Hippocampal formation (tissue), 2 donors: Measurements from ENCODE around the gene SLC35A3.
"Not testable (repeated sequence)": the region's sequence is repeated elsewhere in the genome, so short reads cannot be mapped to it uniquely, and the experiment has no call there.

Experiments
- DNase-seq, 2 donors: peaks; one replicate each; lab custom pipeline; 2025; lab: John Stamatoyannopoulos, UW

SLC35A3 gene

DNA sequence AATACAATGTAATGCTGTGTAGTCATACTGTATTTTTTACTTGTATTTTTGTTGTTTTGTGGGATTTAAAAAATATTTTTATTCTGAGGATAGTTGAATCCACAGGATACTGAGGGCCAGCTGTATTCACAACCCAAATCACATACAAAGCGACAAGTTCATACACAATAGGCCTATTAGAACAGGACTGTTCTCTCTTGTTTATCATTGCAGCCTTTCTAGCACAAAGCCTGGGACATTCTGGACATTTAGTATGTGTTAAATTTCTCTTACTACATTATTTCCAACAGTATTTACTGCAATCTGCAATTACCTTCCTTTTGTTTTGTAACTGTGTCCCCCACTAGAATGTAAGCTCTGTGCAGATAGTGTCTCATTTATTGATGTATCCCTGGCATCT, 65.4 kb downstream of the SLC35A3 start:
- peak in 1 of 2 donors; percentile 72 for DNase-seq

DNA sequence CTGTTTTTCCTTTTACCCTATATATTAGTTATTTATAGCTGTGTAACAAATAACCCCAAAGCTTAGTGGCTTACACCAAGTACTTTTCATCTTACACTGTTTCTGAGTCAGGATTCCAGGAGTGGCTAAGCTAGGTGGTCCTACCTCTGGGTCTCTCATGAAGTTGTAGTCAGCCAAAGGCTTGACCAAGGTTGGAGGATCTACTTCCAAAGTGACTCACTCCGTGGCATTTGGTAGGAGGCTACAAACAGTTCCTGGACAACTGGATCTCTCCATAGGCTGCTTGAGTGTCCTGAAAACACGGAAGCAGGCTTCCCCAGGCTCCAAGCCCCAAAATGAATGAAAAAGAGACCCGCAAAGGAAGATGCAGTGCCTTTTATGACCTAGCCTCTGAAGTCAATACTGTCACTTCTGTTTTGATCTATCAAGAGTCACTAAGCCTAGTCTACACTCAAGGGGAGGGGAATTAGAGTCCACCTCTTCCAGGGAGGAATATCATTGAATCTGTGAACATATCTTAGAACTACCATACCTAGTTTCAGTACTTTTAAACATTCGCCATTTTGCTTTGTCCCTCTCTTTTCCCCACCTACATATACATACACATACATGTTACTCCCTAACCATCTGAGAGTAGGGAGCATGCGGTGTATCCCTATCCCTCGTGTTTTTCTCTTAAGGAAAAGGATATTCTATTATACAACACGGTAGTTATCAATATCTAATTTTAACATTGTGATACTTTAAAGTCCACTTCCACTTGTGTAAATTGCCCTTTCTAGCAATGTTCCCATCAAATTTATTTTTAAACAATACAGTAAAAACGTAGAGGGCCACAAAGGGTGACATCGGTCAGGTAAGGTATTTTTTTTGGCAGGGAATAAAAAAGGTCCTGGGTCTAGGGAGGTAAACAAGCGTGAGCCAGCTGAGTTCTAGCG, 67.2 kb downstream of the SLC35A3 start:
- no peak for DNase-seq

DNA sequence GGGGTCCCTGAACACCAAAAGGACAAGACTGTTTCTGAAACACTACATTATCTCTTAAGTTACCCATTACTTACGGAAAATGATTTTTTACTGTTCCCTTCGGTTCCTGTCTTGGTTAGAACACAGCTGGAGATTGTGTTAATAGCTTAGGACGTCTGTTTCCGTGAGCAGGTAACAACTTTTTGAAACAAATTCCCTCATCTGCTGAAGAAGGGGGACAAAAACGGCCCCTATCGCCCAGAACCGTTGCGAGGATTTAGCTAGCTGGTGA, 67.8 kb downstream of the SLC35A3 start:
- peak in 1 of 2 donors; percentile 52 for DNase-seq

DNA sequence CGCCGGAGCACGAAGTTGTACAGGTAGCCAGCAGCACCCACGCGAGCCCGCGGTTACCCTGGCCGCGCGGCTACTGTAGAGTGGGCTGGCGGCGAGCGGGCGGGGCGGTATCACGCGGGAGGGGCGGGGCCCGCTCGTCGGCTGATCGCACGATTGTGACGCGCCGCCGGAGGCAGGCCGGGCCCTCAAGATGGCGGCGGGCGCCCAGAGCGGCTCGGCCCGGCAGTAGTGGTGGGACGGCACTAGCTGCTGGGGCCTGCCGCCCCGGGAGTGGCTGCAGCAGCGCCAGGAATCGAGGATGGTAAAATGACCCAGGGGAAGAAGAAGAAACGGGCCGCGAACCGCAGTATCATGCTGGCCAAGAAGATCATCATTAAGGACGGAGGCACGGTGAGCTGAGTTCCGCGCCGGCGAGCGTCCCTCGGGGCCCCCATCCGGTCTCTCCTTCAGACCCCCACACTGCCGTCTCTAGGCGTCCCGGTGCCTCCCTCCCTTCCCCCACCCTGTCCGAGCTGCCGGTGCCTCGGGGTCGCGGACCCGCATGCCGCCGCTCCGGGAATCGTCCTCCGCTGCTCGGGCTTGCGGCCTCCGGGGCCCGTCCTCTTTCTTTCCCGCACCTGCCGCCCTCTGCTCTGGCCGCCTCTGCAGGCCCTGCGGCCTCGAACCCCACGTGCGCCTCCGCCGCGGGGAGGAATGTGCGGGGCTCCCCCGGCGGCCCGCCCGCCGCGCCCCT, 68.3 kb downstream of the SLC35A3 start:
- DNase-seq: peak; percentile 79 to 82

DNA sequence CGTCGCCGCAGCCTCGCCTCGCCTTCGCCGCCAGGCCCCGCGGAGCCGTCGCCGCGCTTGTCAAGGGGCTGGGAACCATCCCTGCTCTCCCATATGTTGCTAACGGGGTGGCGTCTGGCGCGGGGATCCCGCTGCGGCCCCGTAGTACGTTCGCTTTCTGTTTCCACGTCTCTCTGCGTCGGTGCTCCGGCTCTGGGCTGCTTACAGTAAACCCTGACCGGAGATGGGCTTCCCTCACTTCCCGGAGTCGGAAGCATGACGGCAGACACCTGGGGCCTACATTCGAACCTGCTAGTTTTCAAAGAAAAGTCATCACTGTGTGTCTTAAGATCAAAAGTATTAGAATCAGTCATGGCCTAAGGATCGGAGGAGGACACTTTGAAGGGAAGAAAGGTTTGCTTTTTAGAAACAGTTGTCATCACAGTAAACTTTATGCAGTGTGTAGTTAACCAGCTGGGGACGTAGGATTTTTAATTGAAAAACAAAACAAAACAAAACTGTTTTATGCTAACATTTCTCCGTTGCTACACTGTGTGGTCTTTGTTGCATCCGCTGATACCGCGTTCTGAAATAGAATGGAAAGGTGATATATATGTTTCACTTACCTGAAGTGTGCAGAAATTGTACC, 69.0 kb downstream of the SLC35A3 start:
- peak; percentile 47 to 57 for DNase-seq

DNA sequence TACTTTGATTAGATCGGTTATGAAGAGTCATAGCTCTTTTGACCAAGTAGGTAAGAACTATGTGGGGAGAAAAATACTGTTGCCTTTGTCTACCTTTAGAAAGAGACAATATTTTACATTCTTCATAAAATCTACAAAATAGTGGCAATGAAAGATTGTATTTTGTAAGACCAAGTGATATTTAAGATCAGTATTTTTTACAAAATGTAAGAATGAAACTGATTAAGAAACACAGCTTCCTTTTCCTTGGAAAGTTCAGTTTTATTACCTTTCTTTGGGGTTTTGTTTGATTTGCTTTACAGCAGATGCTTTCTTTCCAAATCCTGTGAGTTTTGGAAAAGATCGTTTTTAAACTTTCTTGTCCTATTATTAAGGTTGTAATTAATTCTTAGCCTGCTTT, 69.8 kb downstream of the SLC35A3 start:
- no peak for DNase-seq

DNA sequence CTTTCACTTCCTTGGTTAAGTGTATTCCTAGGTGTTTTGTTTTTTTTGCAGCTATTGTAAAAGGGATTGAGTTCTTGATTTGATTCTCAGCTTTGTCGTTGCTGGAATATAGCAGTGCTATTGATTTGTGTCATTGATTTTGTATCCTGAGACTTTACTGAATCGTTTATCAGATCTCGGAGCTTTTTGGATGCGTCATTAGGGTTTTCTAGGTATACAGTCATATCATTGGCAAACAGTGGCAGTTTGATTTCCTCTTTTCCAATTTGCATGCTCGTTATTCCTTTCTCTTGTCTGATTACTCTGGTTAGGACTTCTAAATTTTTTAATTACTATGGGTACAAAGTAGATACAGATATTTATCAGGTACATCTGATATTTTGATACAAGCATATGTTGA, 75.4 kb downstream of the SLC35A3 start:
- no peak for DNase-seq

DNA sequence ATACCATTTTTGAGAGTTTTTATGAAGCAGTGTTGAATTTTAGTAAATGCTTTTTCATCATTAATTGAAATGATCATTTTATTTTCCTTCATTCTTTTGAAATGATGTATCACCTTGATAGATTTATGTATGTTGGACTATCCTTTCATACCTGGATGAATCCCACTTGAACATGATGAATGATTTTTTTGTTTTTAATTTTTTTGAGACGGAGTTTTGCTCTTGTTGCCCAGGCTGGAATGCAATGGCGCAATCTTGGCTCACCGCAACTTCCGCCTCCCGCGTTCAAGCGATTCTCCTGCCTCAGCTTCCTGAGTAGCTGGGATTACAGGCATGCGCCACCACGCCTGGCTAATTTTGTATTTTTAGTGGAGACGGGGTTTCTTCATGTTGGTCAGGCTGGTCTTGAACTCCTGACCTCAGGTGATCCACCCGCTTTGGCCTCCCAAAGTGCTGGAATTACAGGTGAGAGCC, 77.5 kb downstream of the SLC35A3 start:
- DNase-seq: not testable (repeated sequence)

DNA sequence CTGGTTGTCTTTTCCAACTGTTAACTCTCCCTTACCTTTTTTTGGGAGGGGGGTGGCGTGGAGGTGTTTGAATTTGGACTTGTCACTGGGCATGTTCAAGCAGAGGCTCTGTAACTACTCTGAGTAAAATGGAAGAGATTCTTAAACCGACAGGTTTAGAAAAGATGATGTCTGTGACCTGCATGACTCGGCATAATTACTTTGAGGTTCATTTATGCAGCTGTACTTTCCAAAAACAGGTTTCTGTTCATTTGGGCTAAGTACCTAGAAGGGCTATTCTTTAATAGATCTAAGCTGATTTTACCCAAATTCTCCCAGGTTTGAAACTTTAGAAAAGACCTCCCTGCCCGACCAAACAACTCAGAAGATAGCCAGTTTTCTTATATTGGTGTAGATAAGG, 80.3 kb downstream of the SLC35A3 start:
- no peak for DNase-seq

DNA sequence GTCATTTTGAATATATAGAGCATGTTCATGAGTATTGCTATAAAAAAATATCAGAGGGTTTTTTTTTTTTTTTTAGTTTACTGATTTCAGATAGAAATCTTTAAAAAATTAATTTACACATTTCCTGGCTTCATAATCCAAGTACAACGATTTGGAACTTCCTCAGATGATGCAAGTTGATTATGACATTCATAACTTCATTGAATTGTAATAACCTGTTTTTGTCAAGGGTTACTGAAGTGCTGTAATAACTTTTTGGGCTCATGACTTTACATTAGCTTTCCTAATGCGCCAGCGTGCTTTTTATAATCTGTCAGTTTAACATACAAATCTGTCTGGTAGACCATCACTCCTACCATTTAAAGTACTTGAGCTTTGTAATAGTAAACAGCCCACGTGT, 81.6 kb downstream of the SLC35A3 start:
- DNase-seq: no peak

DNA sequence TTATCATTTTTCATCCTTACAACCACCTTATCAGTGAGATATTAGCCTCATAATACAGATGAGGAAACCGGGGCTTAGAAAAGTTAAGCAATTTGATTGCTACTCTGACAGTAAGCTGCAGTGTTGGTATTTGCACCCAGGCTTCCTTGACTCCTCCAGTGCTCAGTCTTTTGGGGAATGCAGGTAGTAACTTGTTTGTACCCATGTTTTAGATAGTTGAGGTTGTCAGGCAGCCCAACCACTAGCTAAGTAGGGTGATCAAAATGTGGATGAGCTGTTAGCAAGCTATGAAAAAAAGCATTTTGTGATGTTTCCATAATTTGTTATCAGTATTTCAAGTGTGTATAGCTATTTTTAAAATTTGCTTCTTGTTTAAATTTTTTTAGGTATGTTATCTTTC, 82.1 kb downstream of the SLC35A3 start:
- no peak for DNase-seq

DNA sequence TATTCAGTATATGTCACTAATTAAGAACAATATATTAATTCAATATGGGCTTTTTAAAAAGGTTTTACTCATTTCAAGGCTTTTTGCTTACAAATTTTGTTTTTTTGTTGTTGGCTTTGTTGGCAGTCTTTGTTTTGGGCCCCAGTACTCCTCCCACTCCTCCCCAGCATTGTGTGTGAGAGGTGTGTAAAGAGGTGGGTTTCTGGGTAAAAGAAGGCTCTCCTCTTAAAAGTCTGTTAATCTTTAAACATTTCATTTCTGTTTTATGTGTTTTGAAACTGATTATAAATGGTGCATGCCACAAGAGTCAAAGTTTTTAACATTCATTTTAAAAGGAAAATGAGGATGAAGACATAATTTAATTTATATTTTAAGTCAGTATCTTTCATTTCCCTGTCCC, 83.3 kb downstream of the SLC35A3 start:
- no peak for DNase-seq

DNA sequence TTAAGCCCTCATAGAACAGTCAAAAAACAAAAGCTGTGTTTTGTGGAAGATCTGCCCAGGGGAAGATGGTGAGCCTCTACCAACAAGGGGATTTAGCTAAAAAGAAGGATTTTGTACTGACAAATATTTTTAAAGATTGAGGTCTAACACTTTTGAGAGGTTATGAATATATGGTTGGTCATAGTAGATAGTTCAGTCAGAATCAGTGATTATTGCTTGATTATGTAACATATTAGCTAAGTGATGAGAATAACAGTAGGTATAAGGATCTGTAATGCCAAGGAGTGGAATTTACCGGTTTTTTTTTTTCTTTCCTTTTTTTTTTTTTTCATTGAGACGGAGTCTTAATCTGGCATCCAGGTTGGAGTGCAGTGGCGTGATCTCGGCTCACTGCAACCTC, 83.9 kb downstream of the SLC35A3 start:
- DNase-seq: no peak

DNA sequence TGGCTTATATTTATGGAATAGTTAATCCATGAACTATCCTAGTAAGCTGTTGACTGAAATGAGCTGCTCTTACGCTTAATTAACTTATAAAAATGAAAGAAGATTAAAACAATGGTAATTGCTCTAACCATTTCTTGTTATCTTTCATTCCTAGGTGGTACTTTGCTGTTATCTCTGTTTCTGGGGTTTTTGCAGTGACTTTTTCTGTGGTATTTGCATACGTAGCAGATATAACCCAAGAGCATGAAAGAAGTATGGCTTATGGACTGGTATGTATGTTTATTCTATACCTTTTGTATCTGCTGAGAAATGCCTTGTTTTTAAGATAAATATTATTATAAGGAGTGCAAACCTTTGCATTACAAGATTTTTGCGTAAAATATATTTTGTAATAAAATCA, 91.9 kb downstream of the SLC35A3 start:
- DNase-seq: no peak

DNA sequence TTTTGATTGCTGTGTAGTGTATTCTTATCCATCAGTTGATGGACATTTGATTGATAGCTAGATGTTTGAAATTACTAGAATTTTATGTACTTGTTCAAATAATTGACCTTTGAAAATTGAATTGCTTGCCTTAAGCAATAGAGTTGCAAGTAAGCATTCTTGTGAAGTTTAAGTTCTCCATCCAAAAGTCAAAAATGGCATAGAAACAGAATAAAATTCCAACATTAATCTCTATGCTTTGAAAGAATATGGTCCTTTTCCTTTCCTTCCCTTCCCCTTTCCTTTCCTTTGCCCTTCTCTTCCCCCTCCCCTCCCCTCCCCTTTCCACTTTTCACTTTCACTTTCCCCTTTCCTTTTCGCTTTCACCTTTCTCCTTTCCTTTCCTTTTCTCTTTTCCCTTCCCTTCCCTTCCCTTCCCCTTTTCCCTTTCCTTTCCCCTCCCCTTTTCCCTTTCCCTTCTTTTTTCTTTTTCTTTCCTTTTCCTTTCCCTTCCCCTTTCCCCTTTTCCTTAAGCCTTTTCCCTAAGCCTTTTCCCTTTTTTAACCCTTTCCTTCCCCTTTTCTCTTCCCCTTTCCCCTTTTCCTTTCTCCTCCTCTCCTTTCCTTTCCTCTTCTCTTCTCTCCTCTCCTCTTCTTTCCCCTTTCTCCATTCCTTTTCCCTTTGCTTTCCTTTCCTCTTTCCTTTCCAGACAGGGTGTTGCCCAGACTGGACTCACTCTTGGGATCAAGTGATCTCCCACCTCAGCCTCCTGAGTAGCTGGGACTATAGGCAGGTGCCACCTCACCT, 95.6 kb downstream of the SLC35A3 start:
- no peak for DNase-seq

DNA sequence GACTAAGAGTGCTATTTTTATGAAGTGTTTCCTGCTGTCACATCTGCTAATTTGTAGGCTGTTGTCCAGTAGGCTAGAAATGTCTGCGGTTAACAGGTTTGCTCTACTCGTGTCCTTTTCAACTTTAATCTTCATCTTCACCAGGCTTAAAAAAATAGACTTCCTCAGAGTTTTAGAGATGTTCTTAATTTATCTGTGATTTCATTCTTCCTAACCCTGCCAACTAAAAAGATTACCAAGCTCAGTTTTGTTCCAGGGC, 96.1 kb downstream of the SLC35A3 start:
- DNase-seq: no peak

DNA sequence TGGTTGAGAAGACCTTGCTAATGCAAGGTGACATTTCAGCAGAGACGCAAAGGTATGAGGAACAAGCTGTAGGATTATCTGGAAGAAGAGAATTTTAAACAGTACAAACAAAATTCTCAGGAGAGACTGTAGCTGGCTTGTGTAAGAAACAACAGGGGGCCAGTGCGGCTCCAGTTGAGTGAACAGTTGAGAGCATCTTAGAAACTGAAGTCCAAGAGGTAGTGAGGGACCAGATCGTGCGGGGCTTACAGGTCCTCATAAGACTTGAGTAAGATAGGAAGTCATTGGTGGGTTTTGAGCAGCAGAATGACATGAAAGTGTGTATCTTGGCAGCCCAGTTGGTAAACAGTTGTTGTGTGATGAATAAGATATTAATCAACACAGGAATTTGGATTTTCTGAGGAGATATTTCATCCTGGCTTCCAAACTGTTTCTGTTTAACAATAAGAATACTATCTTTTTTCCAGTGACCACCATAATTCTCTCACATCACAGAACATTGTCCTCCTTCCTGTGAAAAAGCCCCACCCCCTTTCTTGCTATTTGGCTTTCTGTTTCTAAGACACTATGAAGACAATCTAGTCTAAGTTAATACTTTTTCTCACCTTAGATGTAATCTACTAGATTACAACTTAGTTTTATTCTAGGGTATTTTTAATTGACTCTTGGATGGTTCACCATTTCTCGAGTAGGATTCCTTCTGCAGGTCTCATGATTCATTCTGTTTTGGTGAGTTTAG, 100.6 kb downstream of the SLC35A3 start:
- no peak for DNase-seq

DNA sequence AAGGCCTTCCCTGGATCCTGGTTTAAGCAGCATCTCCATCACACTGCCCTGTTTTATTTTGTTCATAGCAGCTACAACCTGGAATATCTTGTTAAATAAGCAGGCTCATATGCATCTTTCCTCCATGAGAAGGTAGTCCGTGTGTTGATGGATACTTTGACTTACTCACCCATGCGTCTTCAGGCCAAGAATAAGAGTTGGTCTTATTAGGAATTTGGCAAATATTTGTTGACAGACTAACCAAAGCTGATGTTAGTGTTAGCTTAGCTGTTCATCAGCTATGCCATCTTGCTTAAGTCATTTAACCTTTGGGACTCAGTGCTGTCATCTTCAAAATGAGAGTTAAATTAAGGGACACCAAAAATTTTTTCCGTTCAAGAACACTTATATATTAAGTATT, 103.7 kb downstream of the SLC35A3 start:
- no peak for DNase-seq

DNA sequence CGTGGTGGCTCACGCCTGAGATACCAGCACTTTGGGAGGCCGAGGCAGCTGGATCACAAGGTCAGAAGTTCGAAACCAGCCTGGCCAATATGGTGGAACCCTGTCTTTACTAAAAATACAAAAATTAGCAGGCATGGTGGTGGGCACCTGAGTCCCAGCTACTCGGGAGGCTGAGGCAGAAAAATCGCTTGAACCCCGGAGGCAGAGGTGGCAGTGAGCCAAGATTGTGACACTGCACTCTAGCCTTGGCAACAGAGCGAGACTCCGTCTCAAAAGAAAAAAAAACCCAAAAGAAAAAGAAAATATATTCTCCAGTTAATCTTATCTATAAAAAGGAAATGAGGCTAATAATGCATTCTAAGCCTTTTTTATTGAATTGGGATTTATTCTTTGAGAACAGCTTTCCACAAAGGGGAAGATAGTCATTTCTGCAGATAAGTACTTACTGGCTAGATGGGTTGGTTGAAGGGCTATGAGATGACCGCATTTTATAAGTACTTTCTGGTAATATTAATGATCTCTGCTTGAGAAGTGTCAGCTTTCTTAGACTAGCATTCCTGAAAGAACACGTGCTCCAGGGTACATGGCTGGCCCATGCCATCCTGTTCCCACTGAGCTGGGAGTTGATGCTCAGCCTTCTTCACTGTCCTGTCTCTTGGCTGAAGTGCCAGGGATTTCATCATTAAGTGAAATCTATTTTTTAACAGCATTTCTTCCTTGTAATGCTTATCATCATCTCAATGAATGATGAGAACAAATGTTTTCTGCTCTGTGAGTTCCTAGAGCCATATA, 105.0 kb downstream of the SLC35A3 start:
- DNase-seq: no peak

DNA sequence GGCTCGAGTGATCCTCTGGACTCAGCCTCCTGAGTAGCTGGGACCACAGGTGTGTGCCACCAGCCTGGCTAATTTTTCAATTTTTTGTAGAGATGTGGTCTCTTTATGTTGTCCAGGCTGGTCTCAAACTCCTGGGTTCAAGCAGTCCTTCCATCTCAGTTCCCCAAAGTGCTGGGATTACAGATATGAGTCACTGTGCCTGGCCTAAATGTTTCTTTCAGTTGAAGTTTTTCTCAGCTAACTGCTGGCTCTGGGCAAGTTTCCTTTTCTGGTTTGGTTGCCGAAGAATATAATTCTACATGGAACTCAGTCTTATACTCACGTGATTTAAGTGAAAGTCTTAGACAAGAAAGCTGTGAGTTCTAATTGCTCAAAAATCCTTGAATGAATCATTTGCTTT, 106.0 kb downstream of the SLC35A3 start:
- DNase-seq: no peak

DNA sequence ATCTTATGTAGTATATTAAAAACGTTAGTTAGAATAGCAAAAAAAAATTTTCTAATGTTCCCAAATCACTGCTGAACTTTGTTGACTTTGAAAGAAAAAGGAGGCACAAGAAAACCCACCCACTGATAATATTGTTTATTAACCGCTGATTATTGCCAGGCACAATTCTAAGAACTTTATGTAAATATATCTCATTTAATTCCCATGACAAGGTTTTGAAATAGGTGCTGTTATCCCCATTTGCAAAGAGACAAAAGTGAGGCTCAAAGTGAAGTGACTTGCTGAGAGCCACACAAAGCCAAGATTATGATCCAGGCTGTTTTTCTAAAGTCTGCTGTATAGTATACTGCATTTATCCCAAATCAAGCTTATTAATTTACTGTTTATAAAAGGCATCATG, 106.5 kb downstream of the SLC35A3 start:
- DNase-seq: no peak
